HG02571 (cell line): ENCODE data around the gene TRAPPC10.
A peak's percentile ranks its signal among the peaks of the same experiment; 100 is the strongest.

Experiments used
- ATAC-seq: cut with Tn5 transposase; IDR thresholded peaks from one replicate; pipeline ENCODE4 v1.9.1; 2021; ENCODE audit warnings: mild to moderate bottlenecking, moderate library complexity; ENCODE audit not compliant: unreplicated experiment

Gene TRAPPC10

DNA sequence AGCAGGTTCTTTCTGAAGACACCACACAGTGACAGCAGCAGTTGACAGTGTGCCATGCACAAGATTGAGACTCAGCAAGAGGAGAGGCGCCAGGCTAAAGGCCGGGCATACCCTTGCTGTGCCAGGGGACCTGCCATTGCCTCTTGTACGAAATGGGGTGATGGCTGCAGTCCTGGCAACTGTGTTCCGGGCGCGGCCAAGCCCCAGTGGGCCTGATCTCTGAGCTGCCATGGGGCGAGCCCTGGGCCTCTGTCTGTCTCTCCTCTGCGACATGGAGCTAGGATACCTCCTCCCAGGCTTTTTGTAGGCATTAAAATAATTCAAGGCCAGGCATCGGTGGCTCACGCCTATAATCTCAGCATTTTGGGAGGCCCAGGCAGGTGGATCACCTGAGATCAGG lies 9.6 kb upstream of the TRAPPC10 start:
- ATAC-seq, result no peak

DNA sequence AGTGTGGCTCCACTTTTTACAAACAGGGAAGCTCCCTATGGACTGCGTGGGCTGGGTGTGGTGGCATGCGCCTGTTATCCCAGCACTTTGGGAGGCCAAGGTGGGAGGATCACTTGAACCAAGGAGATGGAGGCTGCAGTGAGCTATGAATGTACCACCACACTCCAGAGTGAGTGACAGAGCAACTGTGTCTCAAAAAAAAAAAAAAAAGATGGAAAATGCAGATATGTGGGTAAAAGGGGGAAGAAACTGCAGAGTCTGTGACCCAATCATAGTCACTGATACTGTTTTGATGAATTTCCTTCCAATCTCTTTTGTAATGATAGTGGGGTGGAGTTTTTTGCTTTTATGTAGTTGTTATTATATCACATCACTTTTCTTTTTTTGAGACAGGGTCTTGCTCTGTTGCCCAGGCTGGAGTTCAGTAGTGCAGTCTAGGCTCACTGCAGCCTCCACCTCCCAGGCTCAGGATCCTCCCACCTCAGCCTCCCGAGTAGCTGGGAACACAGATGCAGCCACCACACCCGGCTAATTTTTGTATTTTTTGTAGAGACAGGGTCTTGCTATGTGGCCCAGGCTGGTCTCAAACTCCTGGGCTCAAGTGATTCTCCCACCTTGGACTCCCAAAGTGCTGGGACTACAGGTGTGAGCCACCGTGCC lies 8.7 kb upstream of the TRAPPC10 start:
- no peak for ATAC-seq

- no peak for ATAC-seq
Observed at GRCh38 chr21:44005071-44005470, 7.0 kb upstream of the TRAPPC10 start.

DNA sequence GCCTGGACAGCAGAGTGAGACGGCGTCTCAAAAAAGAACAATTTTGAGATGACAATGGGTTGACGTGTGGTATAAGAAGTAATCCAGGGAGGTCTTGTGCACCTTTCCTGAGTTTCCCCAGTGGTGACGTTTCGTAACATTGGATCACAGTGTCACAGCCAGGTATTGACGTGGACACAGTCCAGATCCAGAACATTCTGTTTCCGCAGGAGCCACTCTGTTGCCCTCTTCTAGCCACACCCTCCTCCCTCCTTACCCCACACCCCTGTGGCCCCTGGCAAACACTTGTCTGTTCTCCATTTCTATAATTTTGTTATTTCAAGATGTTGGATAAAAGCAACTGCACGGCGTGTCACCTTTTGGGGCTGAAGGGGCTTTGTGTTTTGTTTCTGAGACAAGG lies 6.5 kb upstream of the TRAPPC10 start:
- no peak for ATAC-seq

- ATAC-seq, result no peak
Observed at GRCh38 chr21:44006017-44006619, 6.0 kb upstream of the TRAPPC10 start.

DNA sequence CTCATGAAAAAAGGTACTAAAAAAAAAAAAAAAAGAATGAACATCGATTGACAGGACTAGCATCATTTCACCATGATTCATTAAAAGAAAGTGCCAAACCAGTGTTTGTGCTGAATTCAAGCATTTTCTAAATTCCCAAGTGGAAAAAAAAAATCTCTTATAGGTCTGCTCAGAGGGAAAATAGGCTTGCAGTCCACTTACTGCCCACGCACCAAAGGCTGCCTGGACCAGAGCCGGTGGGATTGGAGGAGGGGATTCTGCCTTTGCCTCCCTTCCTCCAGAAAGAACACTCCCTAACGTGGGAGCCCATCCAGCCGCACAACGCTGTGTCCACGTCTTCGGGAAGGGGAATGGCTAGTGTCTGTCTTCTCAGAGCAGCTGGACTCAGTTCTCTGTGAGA lies 5.5 kb upstream of the TRAPPC10 start:
- no peak for ATAC-seq

DNA sequence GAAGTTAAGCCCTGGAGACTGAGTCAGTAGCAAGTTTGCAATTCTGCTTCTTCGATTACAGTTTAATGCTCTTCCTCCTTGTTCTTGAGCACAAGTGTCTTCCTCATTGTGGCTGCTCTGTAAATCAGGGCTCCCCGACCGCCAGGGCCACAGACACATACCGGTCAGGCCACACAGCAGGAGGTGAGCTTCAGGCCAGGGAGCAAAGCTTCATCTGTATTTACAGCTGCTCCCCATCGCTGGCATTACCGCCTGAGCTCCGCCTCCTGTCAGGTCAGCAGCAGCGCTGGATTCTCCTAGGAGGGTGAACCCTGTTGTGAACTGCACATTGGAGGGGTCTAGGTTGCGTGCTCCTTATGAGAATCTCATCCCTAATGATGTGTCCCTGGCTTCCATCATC lies 1.7 kb upstream of the TRAPPC10 start:
- ATAC-seq, result no peak

DNA sequence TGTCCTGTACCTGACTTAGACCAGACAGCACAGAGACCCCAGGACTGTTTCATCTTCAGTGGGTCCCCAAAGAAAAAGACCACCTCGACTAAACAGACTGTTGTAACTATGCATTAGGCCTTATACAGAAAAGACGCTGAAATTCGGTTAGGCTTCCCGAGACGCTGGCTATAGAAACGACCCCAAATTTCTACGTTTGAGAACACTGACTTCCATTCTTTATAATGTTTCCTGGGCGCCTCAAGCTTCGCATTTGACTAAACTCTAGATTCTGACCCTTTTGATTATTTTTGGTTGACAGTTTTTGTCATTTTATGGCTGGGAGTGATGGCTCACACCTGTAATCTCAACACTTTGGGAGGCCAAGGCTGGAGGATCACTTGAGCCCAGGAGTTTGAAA lies 986 bp upstream of the TRAPPC10 start:
- no peak for ATAC-seq

DNA sequence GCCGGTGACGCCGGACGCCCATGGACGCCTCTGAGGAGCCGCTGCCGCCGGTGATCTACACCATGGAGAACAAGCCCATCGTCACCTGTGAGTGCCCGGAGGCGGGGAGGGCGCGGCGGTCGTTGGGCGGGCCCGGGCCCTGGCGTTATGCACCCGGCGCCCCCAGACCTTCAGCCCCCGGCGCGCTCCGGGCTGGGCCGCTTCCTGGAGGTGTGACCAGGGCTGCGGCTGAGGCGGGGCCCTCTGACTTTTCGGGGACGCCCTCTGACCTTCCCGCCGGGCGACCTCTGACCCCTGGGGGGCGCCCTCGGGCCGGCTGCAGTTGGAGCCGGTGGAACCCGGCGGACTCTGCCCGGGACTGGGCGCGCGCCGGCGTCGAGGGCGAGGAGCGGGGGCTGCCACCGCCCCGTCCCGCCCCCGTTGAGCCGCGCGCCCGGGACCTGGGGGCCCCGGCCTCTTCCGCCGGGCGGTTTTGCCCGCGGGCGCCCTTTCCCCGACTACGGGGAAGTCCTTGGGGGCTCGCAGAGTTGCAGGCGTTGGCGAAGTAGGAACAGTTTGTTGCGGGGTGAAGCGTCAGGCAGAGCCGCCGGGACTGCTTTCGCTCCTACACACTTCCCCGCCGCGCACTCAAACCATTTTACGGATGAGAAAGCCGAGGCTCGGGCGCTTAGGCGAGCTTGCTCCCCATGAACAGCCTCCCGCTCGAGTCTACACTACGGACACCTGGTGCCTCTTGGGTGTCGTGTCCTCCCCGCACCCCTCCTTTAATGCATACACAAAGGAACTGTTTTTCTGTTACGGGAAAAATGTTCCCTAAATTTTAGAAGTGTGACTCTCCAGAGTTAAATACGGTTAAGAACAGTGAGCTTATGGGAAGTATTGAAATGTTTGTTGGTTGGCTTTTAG lies 618 bp downstream of the TRAPPC10 start:
- ATAC-seq, result peak; percentile 54

GRCh38 chr21:44013380-44014088 lies 1.4 kb downstream of the TRAPPC10 start:
- no peak for ATAC-seq

DNA sequence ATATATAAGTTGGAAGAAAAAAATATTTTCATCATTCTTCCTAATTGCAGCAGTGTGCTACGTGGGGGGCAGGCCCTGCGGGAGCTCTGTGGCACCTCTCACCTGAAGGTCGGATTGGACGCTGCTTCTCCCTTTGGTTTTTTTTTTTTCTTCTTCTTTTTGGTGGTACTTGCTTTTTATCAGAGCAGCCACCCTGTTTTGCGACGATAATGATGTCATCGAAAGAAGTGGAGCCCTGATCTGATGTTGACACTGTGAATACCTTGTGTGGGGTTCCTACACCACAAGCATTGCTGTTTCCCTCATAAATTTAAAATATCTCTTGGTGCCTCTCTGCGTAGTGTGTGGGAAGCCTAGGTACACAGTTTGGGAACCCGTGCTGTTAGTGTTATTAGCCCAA lies 5.5 kb downstream of the TRAPPC10 start:
- no peak for ATAC-seq

DNA sequence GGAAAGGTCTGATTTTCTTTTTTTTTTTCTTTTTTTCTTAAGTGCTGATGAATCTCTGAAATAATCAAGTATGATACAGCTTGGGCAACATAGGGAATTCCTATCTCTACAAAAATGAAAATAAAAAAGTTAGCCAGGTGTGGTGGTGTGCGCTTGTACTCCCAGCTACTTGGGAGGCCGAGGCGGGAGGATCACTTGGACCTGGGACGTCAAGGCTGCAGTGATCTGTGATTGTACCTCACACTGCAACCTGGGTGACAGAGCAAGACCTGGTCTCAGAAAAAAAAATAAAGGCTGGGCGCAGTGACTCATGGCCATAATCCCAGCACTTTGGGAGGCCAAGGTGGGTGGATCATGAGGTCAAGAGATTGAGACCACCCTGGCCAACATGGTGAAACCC lies 6.0 kb downstream of the TRAPPC10 start:
- ATAC-seq, result no peak

- no peak for ATAC-seq
Observed at GRCh38 chr21:44018813-44019567, 6.9 kb downstream of the TRAPPC10 start.

GRCh38 chr21:44019568-44019958 lies 7.5 kb downstream of the TRAPPC10 start:
- no peak for ATAC-seq

GRCh38 chr21:44020551-44020950 lies 8.4 kb downstream of the TRAPPC10 start:
- no peak for ATAC-seq

DNA sequence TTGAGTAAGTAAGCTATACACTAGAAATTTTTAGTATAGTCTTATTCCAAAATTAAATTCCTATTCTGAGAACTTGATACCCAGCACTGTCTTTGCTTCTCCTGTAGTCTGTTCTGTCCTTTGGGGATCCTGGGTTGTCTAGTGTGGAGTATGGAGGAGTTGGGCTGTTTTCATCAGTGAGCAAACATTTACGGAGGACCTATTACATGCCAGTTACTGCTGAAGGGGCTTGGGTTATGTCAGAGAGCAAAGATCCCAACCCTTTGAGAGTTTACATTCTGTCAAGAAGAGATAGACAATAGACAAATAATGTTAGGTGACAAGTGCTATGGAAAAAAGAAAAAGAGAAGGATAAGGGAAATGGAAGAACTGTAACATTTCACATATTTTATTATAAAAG lies 9.0 kb downstream of the TRAPPC10 start:
- no peak for ATAC-seq

DNA sequence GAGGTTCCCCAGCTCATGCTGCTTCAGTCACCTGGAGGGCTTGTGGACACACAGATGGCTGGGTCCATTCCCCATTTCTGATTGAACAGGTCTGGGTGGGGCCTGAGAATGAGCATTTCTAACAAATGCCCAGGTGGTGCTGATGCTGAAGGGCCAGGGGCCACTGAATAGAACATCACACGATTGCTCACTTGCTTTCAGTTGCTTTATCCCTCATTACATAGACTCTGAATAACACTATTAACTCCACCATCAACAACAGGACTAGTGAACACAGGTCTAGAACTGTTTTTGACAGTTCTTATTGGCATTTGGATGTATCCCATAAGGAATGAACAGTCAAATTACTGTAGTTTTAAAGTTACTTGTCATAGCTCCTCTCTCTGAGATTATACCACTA lies 12.1 kb downstream of the TRAPPC10 start:
- ATAC-seq, result no peak

GRCh38 chr21:44024887-44025353 lies 12.8 kb downstream of the TRAPPC10 start:
- no peak for ATAC-seq

- ATAC-seq, result no peak
Observed at GRCh38 chr21:44027607-44028286, 15.6 kb downstream of the TRAPPC10 start.

GRCh38 chr21:44028287-44028659 lies 16.2 kb downstream of the TRAPPC10 start:
- no peak for ATAC-seq
